HuH-7.5 (cell line): ENCODE measurements around the gene GAPVD1.
A peak's percentile ranks its signal among the peaks of the same experiment; 100 is the strongest.

Experiments used
- DNase-seq: peaks from one replicate; pipeline ENCODE4 v3.0.0; 2011; ENCODE audit warnings: low spot score

Gene GAPVD1

DNA sequence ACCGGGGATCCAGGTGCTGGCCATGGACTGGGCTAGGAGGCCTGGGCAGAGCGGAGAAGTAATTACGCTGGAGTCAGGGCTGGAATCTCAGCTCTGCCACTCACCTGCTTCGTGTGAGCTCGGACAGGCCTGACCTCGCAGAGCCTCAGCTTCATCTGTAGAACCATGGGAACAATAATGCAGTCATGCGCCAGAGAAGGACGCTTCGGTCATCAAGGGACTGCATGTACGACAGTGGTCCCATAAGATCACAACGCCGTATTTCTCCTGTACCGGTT, 145.1 kb downstream of the GAPVD1 start:
- no peak for DNase-seq

DNA sequence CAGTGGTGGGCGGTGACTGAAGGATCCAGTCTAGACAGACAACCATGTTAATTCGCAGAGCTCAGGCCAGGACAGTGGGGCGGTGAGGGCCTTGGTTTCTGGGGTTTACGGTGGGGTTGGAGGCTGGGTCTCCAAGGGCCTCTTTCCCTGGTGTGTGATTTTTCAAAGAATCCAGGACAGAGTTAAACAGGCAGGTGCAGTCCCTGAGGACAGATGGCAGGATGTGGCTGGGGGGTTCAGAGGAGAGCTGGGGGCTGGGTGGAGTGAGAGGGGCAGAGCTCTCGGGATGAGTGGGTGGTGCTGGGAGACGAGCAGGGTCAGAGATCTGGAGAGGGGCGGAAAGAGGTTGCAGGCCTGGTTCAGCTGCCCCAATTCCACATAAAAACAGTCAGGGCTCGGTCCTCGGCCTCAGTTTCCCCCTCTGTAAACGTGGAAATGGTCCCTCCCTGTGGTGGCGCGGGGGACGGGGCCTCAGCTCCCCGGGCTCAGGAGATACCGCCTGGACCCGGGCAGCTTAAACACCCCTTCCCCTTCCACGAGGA, 145.9 kb downstream of the GAPVD1 start:
- no peak for DNase-seq

DNA sequence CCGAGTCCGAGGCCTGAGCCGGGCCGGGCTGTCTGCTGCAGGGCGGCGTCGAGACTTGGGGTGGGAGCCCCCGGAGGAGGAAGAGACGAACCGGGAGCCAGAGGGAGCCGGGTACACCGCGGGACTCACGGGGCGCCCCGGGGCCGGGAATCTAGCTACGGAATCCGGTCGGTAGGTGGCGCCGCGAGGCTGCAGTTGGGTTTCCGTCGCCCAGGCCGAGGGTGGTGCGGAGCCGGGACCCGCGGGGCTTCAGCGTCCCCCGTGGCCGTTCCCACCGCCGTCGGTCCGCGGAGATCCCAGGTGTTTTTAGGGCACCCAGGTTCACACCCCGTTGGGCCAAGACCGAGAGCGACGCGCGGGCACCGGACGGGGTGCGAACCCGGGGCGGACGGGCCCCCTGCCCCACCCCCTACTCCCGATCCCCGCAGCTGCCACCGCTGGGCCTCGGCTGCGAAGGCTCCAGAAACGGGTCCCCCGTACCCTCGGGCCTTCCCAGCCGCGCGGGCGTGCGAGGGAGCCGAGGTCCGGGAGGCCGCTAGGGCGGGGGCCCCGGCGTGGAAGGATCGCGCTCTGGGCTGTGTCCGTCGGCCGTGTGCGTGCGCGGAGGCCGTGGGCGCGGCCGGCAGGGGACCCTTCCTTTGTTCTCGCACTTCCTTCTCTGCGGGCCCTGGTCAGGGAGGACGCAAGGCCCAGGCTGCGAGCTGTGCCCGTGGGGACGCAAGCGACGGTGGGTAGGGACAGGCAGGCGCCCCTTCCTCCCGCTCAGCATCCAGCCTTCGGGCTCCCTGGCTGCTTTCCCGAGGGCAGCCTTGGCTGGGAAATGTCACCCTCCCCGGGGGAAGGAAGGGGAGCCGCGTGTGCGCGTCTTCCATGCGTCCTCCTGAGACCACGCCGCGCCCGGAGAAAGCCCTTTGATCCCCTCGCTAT, 146.6 kb downstream of the GAPVD1 start:
- DNase-seq, result peak; percentile 94

DNA sequence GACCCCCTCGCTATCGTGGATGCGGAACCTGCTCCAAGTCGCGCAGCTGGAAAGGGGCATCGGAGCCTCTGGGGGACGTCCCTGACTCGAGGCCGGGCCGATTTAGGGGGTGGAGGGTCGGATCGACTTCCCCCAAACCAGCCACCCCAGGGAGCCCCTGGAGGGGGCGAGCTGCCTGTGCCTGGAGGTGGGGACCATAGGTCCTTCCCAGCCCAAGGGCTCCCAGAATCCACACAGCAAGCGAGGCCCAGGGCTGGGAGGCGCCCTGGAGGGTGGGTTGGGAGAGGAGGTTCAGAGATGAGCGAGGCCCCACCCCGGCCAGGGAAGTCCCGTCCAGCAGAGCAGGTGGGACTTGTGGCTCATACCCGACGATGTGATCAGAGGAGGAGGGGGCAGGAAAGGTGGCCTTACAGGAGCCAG, 147.6 kb downstream of the GAPVD1 start:
- no peak for DNase-seq

DNA sequence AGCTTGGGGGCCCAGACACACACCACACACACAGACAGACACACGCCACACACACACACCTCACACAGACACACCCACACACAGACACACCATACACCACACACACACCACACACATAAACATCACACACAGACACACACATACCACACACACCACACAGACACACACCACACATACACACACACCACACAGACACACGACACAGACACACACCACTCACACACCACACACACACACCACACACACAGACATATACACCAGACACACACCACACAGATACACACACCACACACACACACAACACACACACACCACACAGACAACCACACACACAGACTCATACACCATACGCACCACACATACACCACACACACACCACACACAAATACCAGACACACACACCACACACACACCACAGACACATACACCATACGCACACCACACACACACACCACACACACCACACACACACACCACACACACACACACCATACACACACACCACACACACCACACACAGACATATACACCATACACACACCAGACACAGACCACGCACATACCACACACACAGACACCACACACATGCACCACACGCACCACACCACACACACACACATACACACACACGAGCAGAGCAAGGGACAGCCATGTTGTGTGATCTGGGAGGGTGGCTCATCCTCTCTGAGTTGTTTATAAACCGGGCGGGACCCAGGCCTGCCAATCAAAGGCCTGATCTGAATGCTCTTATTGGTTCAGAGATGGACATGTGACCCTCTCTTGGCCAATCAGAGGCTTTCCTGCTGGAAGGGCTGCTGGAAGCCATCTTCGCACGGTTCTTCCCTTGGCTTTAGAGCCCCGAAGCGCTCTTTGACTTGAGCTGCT, 148.3 kb downstream of the GAPVD1 start:
- peak; percentile 99 for DNase-seq

DNA sequence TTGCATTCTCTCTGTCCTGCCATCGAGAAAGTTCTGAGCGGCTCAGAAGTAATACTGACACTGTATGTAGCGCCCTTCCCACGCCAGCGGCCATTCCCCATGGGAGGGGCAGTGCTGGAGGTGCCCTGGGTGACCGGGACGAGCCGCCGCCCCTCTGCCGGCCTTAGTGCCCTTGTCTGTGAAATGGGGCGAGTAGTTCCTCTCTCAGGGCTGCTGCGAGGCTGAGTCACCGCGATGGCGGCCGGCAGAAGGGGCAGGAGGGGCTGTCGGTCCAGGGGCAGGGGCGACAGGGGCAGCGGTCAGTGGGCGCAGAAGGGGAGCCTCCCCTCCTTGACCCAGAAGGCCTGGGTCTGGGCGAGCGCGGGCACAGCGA, 148.9 kb downstream of the GAPVD1 start:
- DNase-seq, result no peak

DNA sequence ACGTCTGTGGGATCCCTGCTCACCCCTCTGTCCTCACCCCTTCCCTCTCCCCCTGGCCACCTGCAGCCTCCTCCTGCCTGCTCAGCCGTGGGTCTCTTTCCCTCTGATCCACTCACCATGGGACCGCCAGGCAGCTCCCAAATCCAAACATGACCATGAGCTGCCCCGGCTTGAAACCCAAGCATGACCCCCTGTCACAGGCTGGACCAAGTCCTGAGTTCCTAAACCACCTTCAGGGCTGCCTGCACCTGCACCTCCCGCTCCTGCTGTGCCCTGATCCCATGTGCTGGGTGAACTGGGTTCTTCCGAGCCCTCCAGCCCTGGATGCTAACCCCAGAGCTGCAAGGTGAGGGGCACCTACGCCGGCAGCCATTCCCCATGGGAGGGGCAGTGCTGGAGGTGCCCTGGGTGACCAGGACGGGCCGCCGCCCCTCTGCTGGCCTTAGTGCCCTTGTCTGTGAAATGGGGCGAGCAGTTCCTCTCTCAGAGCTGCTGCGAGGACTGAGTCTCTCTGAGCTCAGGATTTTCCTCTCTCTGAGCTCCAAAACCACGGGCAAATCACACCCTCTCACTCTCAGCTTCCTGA, 149.6 kb downstream of the GAPVD1 start:
- DNase-seq, result no peak

DNA sequence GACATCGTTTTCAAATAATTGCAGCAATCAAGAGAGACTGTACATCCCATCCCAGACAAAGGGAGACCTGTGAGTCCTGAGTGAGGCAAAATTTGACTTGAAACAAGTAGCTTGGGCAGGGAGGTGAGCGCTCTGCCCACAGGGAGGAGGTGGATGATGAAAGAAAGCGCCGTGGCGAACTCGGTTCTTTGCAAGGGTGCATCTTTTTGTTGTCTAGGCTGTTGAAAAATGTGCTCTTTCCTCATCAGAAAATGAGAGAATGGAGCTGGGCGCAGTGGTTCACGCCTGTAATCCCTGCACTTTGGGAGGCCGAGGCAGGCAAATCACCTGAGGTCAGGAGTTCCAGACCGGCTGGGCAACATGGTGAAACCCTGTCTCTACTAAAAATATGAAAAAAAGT, 150.5 kb downstream of the GAPVD1 start:
- no peak for DNase-seq

DNA sequence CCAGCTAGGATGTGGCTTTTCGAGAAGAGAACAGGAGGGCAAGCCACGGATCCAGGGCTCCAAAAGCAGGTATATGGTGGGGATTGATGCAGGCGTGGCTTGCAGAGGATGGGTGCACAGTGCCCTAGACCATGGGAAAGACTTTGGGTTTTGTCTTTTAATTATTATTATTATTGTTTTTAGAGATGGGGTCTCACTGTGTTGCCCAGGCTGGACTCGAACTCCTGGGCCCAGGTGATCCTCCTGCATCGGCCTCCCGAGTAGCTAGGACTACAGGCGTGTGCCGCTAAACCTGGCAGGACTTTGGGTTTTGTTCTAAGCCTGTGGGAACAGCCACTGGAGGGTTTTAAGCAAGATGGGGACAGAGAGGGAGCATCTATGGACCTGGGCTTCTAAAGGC, 152.0 kb downstream of the GAPVD1 start:
- no peak for DNase-seq

DNA sequence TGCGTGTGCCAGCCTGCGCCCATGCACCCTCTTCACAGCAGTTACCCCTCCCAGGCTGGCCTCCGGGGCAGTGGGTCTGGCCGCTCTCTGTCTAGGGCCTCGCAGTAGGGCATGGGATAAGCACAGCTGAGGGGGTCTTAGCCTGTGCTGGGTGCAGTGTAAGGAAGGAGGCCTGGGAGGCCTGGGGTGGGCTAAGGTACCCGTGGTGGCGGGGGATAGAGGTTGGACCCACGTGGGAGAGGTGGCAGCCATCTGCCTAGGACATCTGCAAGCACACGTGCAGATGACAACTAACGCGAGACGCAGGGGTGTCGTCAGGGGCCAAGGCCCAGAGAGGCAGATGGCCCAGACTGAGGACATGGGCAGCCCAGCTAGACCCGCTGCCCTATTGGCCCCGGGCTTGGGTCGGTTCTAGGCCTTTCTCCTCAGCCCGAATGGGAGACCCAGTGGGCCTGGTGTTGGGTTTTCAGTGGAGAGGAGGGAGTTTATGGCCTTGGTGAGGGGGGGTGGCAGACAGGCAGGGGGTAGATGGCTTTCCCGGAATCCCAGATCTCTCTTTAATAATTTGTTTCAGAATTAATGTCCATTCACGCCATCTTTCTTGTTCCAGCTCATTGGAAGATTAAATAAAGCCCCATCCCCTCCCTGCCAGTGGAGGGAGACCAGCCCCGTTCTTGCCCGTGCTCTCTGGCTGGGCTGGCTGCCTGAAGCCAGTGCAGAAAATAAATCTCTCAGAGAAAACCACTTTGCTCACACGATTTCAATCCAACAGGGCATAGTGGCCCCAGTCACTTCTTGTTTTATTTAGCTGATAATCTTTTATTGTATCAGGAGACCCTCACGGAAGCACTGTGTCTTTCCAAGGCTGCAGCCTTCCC, 154.2 kb downstream of the GAPVD1 start:
- DNase-seq, result no peak

DNA sequence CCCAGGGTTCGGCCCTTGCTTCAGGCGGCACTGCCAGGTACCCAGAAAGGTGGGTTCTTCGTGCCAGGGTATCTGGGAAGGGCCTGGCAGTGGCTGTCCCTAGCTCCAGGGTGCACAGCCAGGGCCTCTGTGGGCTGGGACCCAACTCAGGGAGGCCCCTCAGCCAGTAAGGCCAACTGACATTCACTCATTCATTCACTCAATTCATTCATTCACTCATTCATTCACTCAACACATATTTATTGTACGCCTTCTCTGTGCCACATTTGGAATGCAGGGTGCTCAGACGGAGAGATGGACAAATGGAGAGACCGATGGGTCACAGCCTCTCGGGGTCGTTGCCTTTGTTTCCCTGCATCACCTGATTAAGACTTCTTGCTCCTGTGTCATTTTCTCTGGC, 154.9 kb downstream of the GAPVD1 start:
- DNase-seq, result no peak
